ENCODE results near the gene PLD4. TPM values are rescaled to one million over a fixed set of nuclear protein-coding genes. Genes with fewer than 3 reads are reported as not detected.

The PLD4 gene
- total RNA-seq, 2 donors from 2014 or later, result 1.2 TPM; not detected in 1

- H3K9me3 ChIP-seq, result no peaks in the 10 kb centered on the region
- H3K36me3 ChIP-seq, result no peaks in the 10 kb centered on the region
- H3K27ac ChIP-seq, result no peak overlapping the region
- H3K4me1 ChIP-seq, result peaks cover 4% of the 10 kb centered on the region
- intact Hi-C loops (cut with DNase I), result no loop called here
- no peak for TF ChIP-seq CTCF (IDR thresholded peaks at IDR 0.05)
- DNase-seq, result no peak
- H3K27me3 ChIP-seq, result peaks cover 26% of the 10 kb centered on the region
- H3K4me3 ChIP-seq, result no peak overlapping the region
- H3K9ac ChIP-seq (ENCODE audit: low read depth in 2 of 2, low read length in 2 of 2), result no peak overlapping the region
These were observed 11.3 kb downstream of the PLD4 start for GRCh38 chr14:104935955-104936354.

GRCh38 chr14:104936361-104937155 is 11.9 kb downstream of the PLD4 start:
- no peak overlapping the region for H3K9ac ChIP-seq (ENCODE audit: low read depth in 2 of 2, low read length in 2 of 2)
- no peak for DNase-seq
- H3K4me1 ChIP-seq, result peaks cover 4% of the 10 kb centered on the region
- H3K4me3 ChIP-seq, result no peak overlapping the region
- no peaks in the 10 kb centered on the region for H3K9me3 ChIP-seq
- H3K27ac ChIP-seq, result no peak overlapping the region
- peaks cover 20% of the 10 kb centered on the region for H3K27me3 ChIP-seq
- intact Hi-C loops (cut with DNase I), result no loop called here
- no peaks in the 10 kb centered on the region for H3K36me3 ChIP-seq
- TF ChIP-seq CTCF (IDR thresholded peaks at IDR 0.05), result no peak

GRCh38 chr14:104937161-104937560 is 12.5 kb downstream of the PLD4 start:
- no peak overlapping the region for H3K9ac ChIP-seq (ENCODE audit: low read depth in 2 of 2, low read length in 2 of 2)
- peaks cover 14% of the 10 kb centered on the region for H3K27me3 ChIP-seq
- no peak overlapping the region for H3K4me3 ChIP-seq
- H3K9me3 ChIP-seq, result no peaks in the 10 kb centered on the region
- H3K27ac ChIP-seq, result no peak overlapping the region
- H3K4me1 ChIP-seq, result peaks cover 4% of the 10 kb centered on the region
- intact Hi-C loops (cut with DNase I), result no loop called here
- no peak for DNase-seq
- no peaks in the 10 kb centered on the region for H3K36me3 ChIP-seq
- no peak for TF ChIP-seq CTCF (IDR thresholded peaks at IDR 0.05)

- H3K9ac ChIP-seq (ENCODE audit: low read depth in 2 of 2, low read length in 2 of 2), result no peak overlapping the region
- TF ChIP-seq CTCF (IDR thresholded peaks at IDR 0.05), result no peak
- no peak overlapping the region for H3K27ac ChIP-seq
- no peak overlapping the region for H3K4me3 ChIP-seq
- peaks cover 4% of the 10 kb centered on the region for H3K4me1 ChIP-seq
- no peaks in the 10 kb centered on the region for H3K9me3 ChIP-seq
- no peaks in the 10 kb centered on the region for H3K36me3 ChIP-seq
- DNase-seq, result no peak
- H3K27me3 ChIP-seq, result peaks cover 8% of the 10 kb centered on the region
- intact Hi-C loops (cut with DNase I), result no loop called here
These were observed 13.2 kb downstream of the PLD4 start for GRCh38 chr14:104937694-104938365.

- Histone ChIP-seq H3K9me3 (no peaks in the 10 kb centered on the region), H3K27me3 (peaks cover 3% of the 10 kb centered on the region), H3K27ac (no peak overlapping the region), H3K36me3 (no peaks in the 10 kb centered on the region), H3K4me1 (no peaks in the 10 kb centered on the region), H3K4me3 (no peak overlapping the region), H3K9ac (ENCODE audit: low read depth in 2 of 2, low read length in 2 of 2) (no peak overlapping the region)
- no peak for TF ChIP-seq CTCF (IDR thresholded peaks at IDR 0.05)
- DNase-seq, result no peak
- intact Hi-C loops (cut with DNase I), result no loop called here
These were observed 13.8 kb downstream of the PLD4 start for GRCh38 chr14:104938436-104938835.

Data from colonic mucosa (tissue), 4 donors.